Spleen (tissue), 11 donors: ENCODE measurements around the gene GRIK5. TPM values are rescaled to one million over a fixed set of nuclear protein-coding genes. Genes with fewer than 3 reads are reported as not detected.
"Not testable (repeated sequence)": the region's sequence is repeated elsewhere in the genome, so short reads cannot be mapped to it uniquely, and the experiment has no call there.

Experiments
- DNase-seq: peaks from one replicate; pipeline ENCODE4 v3.0.0-alpha.2; 2020
- H3K27ac ChIP-seq, 8 donors: fragments of 200-600 bp; sonication (generic) in 7 of 8; 1 replicate in 4 of 8; 2 replicates in 4 of 8; pipeline versions ENCODE4 v1.5.0 to v1.8.0; 2016 to 2021; ENCODE audit warnings: inconsistent platforms in 4 of 8, mild to moderate bottlenecking in 4 of 8, moderate library complexity in 1 of 8
- H3K27me3 ChIP-seq, 7 donors: fragments of 200-600 bp; sonication (generic) in 6 of 7; replicated peaks in 1 of 7; 1 replicate in 4 of 7; 2 replicates in 3 of 7; pipeline versions ENCODE4 v1.5.0 to v1.8.0; 2016 to 2021; ENCODE audit warnings: inconsistent platforms in 3 of 7, mild to moderate bottlenecking in 1 of 7
- H3K36me3 ChIP-seq, 6 donors: fragments of 200-600 bp; sonication (generic) in 5 of 6; 1 replicate in 4 of 6; 2 replicates in 2 of 6; pipeline versions ENCODE4 v1.5.0 to v1.8.0; 2016 to 2021; ENCODE audit warnings: inconsistent platforms in 2 of 6
- H3K4me1 ChIP-seq, 6 donors: fragments of 200-600 bp; sonication (generic) in 5 of 6; 1 replicate in 3 of 6; 2 replicates in 3 of 6; pipeline versions ENCODE4 v1.5.0 to v1.8.0; 2016 to 2021; ENCODE audit warnings: inconsistent platforms in 3 of 6
- H3K4me3 ChIP-seq, 8 donors: fragments of 200-600 bp; sonication (generic) in 7 of 8; 1 replicate in 4 of 8; 2 replicates in 4 of 8; pipeline versions ENCODE4 v1.5.0 to v1.8.0; 2016 to 2021; ENCODE audit warnings: inconsistent platforms in 4 of 8, mild to moderate bottlenecking in 4 of 8, moderate library complexity in 2 of 8
- H3K9me3 ChIP-seq, 8 donors: fragments of 200-600 bp; sonication (generic) in 7 of 8; 1 replicate in 4 of 8; 2 replicates in 4 of 8; pipeline versions ENCODE4 v1.5.0 to v1.8.0; 2016 to 2021; ENCODE audit warnings: inconsistent platforms in 4 of 8
- POLR2A ChIP-seq, 3 donors: fragments of 450-650 bp; IDR thresholded peaks; one replicate each; pipeline ENCODE4 v1.5.1; 2017; ENCODE audit warnings: antibody characterized with exemption in 3 of 3, mild to moderate bottlenecking in 1 of 3
- POLR2AphosphoS5 ChIP-seq, 3 donors: sonication (generic); formaldehyde crosslinking; IDR thresholded peaks; one replicate each; pipeline ENCODE4 v1.5.1; 2017; ENCODE audit warnings: antibody characterized with exemption in 3 of 3
- WGBS, 5 donors: extraction: QIAGEN DNeasy Blood & Tissue Kit in 3 of 5; methylation state at CpG; one replicate each; pipeline versions ENCODE4 v1.1.5 to v1.1.7; 2013 to 2018; 5-methylcytosine and 5-hydroxymethylcytosine counted together
- intact Hi-C: fragments of 100-400 bp; cut with DNase I; formaldehyde crosslinking; loops from one replicate; pipeline ENCODE4 v1.15.0; 2023; ENCODE audit warnings: low total_unique reads
- polyA plus RNA-seq, 3 donors: library from polyadenylated mRNA; stranded (reverse); fragments of 200-250 nt; gene quantifications; one replicate each; pipeline ENCODE4 v1.2.1, GENCODE V29; 2013
- total RNA-seq, 7 donors: library from RNA; depleted of rRNA in 3 of 7; stranded (reverse); fragments of >200 nt in 3 of 7; fragmentation: NEBNext Ultra II Directional in 4 of 7; extraction: Animal tissue kit (Norgen Biotek cat#: 25700) in 4 of 7; gene quantifications; one replicate each; pipeline versions ENCODE4 v1.1.0 to v1.2.1, GENCODE V29; 2016 to 2021
- TF ChIP-seq, protein P1 (sequence below), 11 experiments: fragments of 200-600 bp in 7 of 11; fragments of 450-650 bp in 4 of 11; sonication (generic) in 4 of 11; IDR thresholded peaks in 8 of 11; conservative IDR thresholded peaks in 3 of 11; 1 replicate in 7 of 11; 2 replicates in 4 of 11; pipeline versions ENCODE4 v1.4.0 to v1.8.0; 2016 to 2021; ENCODE audit warnings: antibody characterized with exemption in 11 of 11, inconsistent platforms in 4 of 11, mild to moderate bottlenecking in 1 of 11
- donor health status: healthy with polysubstance abuse.
- donor health status: DM: no; HTN: no; CAD: no; lungs with moderate emphysema.
- donor health status: DM: no; HTN: no; CAD: no.
- donor health status: Bipolar disorder and iron deficiency.
- donor health status: healthy.
- donor health status: DM: no; HTN: no; CAD: no.
- donor health status: DM: yes; HTN: yes; CAD: no.

Gene GRIK5
- total and polyA plus RNA-seq, 10 donors: 0.94 to 4.7 (median 2.1) TPM

DNA sequence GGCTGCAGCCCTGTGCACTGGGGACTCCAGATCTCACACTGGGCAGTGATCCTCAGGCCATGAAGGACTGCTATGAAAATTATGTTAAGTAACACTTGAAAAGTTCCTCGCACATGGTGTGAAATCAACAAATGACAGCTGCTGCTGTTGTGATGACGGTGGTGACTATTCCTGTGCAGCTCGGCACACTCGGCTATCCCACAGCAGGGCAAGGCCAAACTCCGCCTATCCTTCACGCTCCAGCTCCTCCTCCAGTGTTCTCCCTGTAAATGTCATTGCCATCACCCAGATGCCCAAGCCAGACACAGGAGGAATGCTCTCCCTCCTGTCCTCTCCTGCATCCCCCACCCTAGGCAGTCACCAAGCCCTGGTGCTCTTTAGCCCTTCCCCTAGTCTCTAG lies 31.3 kb downstream of the GRIK5 start:
- DNase-seq: no peak
- Histone ChIP-seq H3K36me3 (no peaks in the 10 kb centered on the region), H3K9me3 (no peaks in the 10 kb centered on the region), H3K4me3 (no peak overlapping the region), H3K27ac (no peak overlapping the region), H3K4me1 (peaks cover 0 to 8% (median 0%) of the 10 kb centered on the region in 6 donors), H3K27me3 (peaks cover 0 to 4% (median 0%) of the 10 kb centered on the region in 7 donors)
- no peak for TF ChIP-seq POLR2AphosphoS5 (IDR thresholded peaks at IDR 0.05)
- TF ChIP-seq, protein P1, sequence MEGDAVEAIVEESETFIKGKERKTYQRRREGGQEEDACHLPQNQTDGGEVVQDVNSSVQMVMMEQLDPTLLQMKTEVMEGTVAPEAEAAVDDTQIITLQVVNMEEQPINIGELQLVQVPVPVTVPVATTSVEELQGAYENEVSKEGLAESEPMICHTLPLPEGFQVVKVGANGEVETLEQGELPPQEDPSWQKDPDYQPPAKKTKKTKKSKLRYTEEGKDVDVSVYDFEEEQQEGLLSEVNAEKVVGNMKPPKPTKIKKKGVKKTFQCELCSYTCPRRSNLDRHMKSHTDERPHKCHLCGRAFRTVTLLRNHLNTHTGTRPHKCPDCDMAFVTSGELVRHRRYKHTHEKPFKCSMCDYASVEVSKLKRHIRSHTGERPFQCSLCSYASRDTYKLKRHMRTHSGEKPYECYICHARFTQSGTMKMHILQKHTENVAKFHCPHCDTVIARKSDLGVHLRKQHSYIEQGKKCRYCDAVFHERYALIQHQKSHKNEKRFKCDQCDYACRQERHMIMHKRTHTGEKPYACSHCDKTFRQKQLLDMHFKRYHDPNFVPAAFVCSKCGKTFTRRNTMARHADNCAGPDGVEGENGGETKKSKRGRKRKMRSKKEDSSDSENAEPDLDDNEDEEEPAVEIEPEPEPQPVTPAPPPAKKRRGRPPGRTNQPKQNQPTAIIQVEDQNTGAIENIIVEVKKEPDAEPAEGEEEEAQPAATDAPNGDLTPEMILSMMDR (IDR thresholded peaks at IDR 0.05 in 8 of 11, conservative IDR thresholded peaks at IDR 0.05 in 3 of 11): no peak
- TF ChIP-seq POLR2A (IDR thresholded peaks at IDR 0.05): no peak
- WGBS, 5 donors: 62 to 90% (median 80%) methylated on average over 6 of the region's 6 CpGs
- intact Hi-C loops: no loop called here

DNA sequence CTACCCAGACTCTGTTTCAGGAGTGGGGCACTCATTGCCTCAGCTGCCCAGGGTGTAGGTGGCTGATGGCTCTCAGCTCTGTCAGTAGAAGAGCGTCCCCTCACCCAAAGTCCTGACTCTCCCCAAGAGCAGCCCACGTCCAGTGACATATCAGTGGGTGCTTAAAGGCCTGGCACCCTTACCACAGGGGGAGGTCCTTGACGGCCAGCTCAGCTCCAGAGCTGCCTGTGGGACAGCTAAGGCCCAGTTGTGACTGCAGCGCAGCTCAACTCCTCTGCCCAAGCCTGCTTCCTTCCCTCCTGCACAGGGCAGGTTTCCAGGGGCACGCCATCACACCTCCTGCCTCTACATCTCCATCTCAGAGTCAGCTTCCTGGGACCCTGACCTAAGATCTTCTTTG lies 32.4 kb downstream of the GRIK5 start:
- Histone ChIP-seq H3K4me1 (peaks cover 0 to 8% (median 0%) of the 10 kb centered on the region in 6 donors), H3K36me3 (no peaks in the 10 kb centered on the region), H3K9me3 (no peaks in the 10 kb centered on the region), H3K27me3 (peaks cover 0 to 4% (median 0%) of the 10 kb centered on the region in 7 donors), H3K4me3 (no peak overlapping the region), H3K27ac (no peak overlapping the region)
- TF ChIP-seq, protein P1 (IDR thresholded peaks at IDR 0.05 in 8 of 11, conservative IDR thresholded peaks at IDR 0.05 in 3 of 11): no peak
- no peak for TF ChIP-seq POLR2AphosphoS5 (IDR thresholded peaks at IDR 0.05)
- no peak for TF ChIP-seq POLR2A (IDR thresholded peaks at IDR 0.05)
- 80 to 94% (median 87%) methylated on average over 2 to 5 of the region's 5 CpGs for WGBS, 5 donors
- intact Hi-C loops: no loop called here
- no peak for DNase-seq

DNA sequence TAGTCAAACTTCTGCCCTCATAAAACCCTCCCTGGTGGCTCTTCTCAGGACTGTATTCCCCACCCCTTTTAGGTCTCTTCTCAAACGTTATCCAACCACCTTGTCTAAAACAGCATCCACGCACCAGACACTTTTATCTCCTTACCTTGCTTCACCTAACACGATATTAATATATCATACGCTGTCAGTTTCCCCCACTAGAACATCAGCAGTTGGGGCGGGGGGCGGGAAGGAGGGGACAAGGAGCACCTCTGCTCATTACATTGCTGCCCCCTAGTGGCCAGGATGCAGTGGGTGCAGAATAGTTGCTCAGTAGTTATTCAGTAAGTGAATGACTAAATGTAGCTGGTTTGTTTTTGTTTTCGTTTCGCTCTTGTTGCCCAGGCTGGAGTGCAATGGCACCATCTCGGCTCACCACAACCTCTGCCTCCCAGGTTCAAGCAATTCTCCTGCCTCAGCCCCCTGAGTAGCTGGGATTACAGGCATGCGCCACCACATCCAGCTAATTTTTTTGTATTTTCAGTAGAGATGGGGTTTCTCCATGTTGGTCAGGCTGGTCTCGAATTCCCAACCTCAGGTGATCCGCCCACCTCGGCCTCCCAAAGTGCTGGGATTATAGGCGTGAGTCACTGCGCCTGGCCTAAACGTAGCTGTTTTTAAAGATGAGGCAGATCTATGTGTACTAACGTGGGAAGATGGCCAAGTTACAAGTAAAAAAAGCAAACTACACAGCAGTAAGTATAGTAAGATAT lies 35.2 kb downstream of the GRIK5 start:
- H3K27me3 ChIP-seq, H3K27ac ChIP-seq, H3K36me3 ChIP-seq, H3K9me3 ChIP-seq, intact Hi-C loops: not testable (repeated sequence)
- DNase-seq: peak; percentile 84
- Histone ChIP-seq H3K4me3 (peak overlapping the region in 2 of 8 donors; percentile 14 to 50), H3K4me1 (peaks cover 0 to 12% (median 0%) of the 10 kb centered on the region in 6 donors)
- TF ChIP-seq, protein P1 (IDR thresholded peaks at IDR 0.05 in 8 of 11, conservative IDR thresholded peaks at IDR 0.05 in 3 of 11): peak; percentile 53 to 91 (median 84)
- WGBS, 5 donors: 44 to 57% (median 52%) methylated on average over 17 of the region's 17 CpGs

DNA sequence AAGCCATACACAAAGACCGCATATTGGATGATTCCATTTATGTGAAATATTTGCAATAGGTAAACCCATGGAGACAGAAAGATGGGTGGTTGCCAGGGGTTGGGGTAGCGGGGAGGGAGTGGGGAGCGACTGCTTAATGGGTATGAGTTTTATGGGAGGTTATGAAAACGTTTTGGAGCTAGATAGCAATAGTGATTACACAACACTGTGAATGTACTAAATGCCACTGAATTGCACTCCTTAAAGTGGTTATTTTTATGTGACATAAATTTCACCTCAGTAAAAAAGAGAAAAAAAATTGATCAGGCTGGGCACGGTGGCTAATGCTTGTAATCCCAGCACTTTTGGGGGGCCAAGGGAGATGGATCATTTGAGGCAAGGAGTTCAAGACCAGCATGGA lies 36.6 kb downstream of the GRIK5 start:
- 75 to 93% (median 79%) methylated on average over 5 of the region's 5 CpGs for WGBS, 5 donors
- Histone ChIP-seq H3K9me3 (no peaks in the 10 kb centered on the region), H3K4me3 (no peak overlapping the region), H3K27ac (no peak overlapping the region), H3K27me3 (no peaks in the 10 kb centered on the region), H3K4me1 (peaks cover 0 to 12% (median 0%) of the 10 kb centered on the region in 6 donors), H3K36me3 (no peaks in the 10 kb centered on the region)
- no peak for TF ChIP-seq POLR2AphosphoS5 (IDR thresholded peaks at IDR 0.05)
- TF ChIP-seq, protein P1 (IDR thresholded peaks at IDR 0.05 in 8 of 11, conservative IDR thresholded peaks at IDR 0.05 in 3 of 11): no peak
- TF ChIP-seq POLR2A (IDR thresholded peaks at IDR 0.05): no peak
- DNase-seq: no peak
- intact Hi-C loops: no loop called here
